Measurements from ENCODE around the gene FBXO34. TPM values are rescaled to one million over a fixed set of nuclear protein-coding genes. Genes with fewer than 3 reads are reported as not detected.
A peak's percentile ranks its signal among the peaks of the same experiment; 100 is the strongest.

FBXO34 gene
- total and polyA plus RNA-seq, 9 of the 15 experiments (the other 6 are each of a cell fraction or from before 2014, with no cell fraction given): 6.3 to 24.9 (median 16.2) TPM

DNA sequence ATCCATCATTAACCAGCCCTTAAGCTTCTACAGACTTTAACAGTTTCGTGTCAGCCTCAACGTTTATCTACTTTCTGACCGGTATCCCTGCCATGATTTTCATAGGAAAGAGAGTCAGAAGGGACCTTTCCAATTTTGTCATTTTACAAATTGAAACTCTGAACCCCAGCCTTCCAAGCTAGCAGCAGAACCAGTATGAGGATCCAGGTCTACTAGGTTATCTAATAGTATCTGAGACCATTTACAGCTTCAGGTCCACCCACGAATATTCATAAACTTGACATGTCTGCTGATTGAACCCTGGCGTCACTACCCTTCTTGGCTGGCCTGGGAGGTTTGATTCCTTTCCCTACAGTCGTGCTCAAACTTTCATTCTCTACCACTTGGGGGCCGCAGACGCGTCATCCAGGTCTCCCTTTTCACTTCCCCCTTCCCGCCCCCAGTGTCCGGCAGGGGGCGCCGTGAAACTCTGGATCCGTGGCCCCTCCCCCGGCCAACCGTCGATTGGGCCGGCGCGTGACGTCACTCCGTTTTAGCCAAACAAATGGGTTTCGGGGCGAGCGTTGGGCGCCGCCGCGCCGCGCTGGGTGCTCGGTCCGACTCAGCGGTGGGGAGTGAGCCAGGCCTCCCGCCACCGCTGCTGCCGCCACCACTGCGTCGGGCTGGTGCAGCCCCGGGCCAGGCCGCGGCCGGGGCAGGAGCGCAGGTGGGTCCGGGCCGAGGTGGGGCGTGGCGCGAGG, at the start of gene FBXO34 (continued):
- TF ChIP-seq MBD1 (CRISPR knock-in tag; IDR thresholded peaks at IDR 0.05) (no peak), HOMEZ (CRISPR knock-in tag; IDR thresholded peaks at IDR 0.05) (no peak), HNRNPL (IDR thresholded peaks at IDR 0.05; ENCODE audit: low read depth, low read length) (no peak), BRCA1 (IDR thresholded peaks at IDR 0.05) (no peak), BRCA1 (CRISPR knock-in tag; IDR thresholded peaks at IDR 0.05) (no peak), HIVEP1 (CRISPR knock-in tag; IDR thresholded peaks at IDR 0.05) (no peak), ELF4 (CRISPR knock-in tag; IDR thresholded peaks at IDR 0.05) (no peak), ETS2 (tag; IDR thresholded peaks at IDR 0.05; ENCODE audit: borderline replicate concordance, poor library complexity, severe bottlenecking) (no peak), GMEB1 (CRISPR knock-in tag; IDR thresholded peaks at IDR 0.05) (peak; percentile 83), POLR2A (conservative IDR thresholded peaks at IDR 0.05) (no peak; the same call in 1 of the 2 replicates), SOX6 (IDR thresholded peaks at IDR 0.05) (peak; percentile 48; the same call in 1 of the 2 replicates), MAFK (IDR thresholded peaks at IDR 0.05; ENCODE audit: low read length) (no peak), ZNF263 (CRISPR knock-in tag; IDR thresholded peaks at IDR 0.05; ENCODE audit: borderline replicate concordance) (no peak), ZNF445 (CRISPR knock-in tag; IDR thresholded peaks at IDR 0.05; ENCODE audit: low read depth) (no peak), CEBPB (tag; IDR thresholded peaks at IDR 0.05) (no peak), KLF1 (tag; IDR thresholded peaks at IDR 0.05) (no peak), ZBTB12 (CRISPR knock-in tag; IDR thresholded peaks at IDR 0.05) (peak; percentile 88), MEF2A (IDR thresholded peaks at IDR 0.05; ENCODE audit: control insufficient read depth, low read depth, low read length) (no peak), DNMT1 (IDR thresholded peaks at IDR 0.05) (no peak), TCF7L2 (IDR thresholded peaks at IDR 0.05; ENCODE audit: low read depth, low read length) (no peak), NR2C2 (CRISPR knock-in tag; IDR thresholded peaks at IDR 0.05) (no peak), NR2C2 (tag; IDR thresholded peaks at IDR 0.05) (peak; percentile 31)
- TF ChIP-seq, protein P1, sequence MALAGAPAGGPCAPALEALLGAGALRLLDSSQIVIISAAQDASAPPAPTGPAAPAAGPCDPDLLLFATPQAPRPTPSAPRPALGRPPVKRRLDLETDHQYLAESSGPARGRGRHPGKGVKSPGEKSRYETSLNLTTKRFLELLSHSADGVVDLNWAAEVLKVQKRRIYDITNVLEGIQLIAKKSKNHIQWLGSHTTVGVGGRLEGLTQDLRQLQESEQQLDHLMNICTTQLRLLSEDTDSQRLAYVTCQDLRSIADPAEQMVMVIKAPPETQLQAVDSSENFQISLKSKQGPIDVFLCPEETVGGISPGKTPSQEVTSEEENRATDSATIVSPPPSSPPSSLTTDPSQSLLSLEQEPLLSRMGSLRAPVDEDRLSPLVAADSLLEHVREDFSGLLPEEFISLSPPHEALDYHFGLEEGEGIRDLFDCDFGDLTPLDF (CRISPR knock-in tag; IDR thresholded peaks at IDR 0.05): 0 out of 2 replicates have a peak, but pooled peaks have one; percentile 36
